HUES48 (cell line): ENCODE results near the gene HEMK1.

Experiments used
- H3K27ac ChIP-seq: one replicate; pipeline ENCODE4 v1.7.0; 2013; ENCODE audit warnings: low read depth, low read length, inconsistent platforms
- H3K27me3 ChIP-seq: 2 replicates; pipeline ENCODE4 v1.6.1; 2013; ENCODE audit warnings: mild to moderate bottlenecking, low read length; ENCODE audit not compliant: control insufficient read depth, insufficient read depth
- H3K36me3 ChIP-seq: 2 replicates; pipeline ENCODE4 v1.6.1; 2013; ENCODE audit warnings: low read length; ENCODE audit not compliant: control insufficient read depth, insufficient read depth
- H3K4me1 ChIP-seq: 2 replicates; pipeline ENCODE4 v1.6.1; 2013; ENCODE audit warnings: mild to moderate bottlenecking, low read length; ENCODE audit not compliant: control insufficient read depth, insufficient read depth
- H3K4me3 ChIP-seq: 2 replicates; pipeline ENCODE4 v1.5.1; 2013; ENCODE audit warnings: mild to moderate bottlenecking, low read depth, low read length
- H3K9ac ChIP-seq: 2 replicates; pipeline ENCODE4 v1.6.1; 2013; ENCODE audit warnings: mild to moderate bottlenecking, low read depth, low read length, moderate library complexity
- H3K9me3 ChIP-seq: 2 replicates; pipeline ENCODE4 v1.6.1; 2013; ENCODE audit warnings: low read length; ENCODE audit not compliant: control insufficient read depth, insufficient read depth

The HEMK1 gene

DNA sequence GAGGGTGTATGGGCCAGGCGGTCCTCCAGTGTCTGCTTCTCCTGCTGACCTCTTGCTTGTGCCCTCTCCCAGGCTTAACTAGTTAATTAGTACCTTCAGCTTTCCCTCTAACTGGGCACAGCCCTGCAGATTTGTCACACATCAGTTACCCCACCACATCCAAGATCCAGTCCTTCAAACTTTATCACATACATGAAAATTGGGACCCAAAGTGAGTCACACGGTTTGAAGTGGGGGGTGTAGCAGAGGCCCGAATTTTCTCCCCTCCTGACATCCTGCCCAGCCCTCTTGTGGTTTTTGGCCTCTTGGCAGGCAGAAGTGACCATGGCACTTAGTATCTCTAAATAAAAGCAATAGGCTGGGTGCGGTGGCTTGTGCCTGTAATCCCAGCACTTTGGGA, 51.5 kb downstream of the HEMK1 start:
- H3K4me1 ChIP-seq: peaks cover 29% of the 10 kb centered on the region
- no peaks in the 10 kb centered on the region for H3K27me3 ChIP-seq
- H3K36me3 ChIP-seq: peaks cover 8% of the 10 kb centered on the region; the same call in 1 of the 2 replicates
- H3K4me3 ChIP-seq: no peak overlapping the region
- no peaks in the 10 kb centered on the region for H3K9me3 ChIP-seq
- H3K9ac ChIP-seq: no peak overlapping the region
- H3K27ac ChIP-seq: no peak overlapping the region

DNA sequence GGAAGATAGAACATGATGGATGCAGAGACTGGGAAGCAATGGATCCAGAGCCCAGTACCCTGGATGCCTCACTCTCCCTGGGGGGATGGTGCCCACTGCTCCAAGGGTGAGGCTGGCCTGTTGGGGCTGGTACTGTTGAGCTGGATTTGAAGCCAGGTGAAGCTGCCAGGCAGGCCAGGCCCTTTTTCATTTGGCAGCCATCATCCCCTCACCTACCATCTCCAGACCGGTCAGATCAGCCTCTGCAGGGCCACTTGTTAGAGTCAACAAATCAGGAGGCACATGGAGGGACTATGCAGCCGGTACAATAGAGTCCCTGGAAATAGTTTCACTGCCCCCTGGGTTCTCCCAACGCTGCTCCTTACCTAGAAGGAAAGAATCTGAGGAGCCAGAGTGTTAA, 53.6 kb downstream of the HEMK1 start:
- H3K4me3 ChIP-seq: no peak overlapping the region

DNA sequence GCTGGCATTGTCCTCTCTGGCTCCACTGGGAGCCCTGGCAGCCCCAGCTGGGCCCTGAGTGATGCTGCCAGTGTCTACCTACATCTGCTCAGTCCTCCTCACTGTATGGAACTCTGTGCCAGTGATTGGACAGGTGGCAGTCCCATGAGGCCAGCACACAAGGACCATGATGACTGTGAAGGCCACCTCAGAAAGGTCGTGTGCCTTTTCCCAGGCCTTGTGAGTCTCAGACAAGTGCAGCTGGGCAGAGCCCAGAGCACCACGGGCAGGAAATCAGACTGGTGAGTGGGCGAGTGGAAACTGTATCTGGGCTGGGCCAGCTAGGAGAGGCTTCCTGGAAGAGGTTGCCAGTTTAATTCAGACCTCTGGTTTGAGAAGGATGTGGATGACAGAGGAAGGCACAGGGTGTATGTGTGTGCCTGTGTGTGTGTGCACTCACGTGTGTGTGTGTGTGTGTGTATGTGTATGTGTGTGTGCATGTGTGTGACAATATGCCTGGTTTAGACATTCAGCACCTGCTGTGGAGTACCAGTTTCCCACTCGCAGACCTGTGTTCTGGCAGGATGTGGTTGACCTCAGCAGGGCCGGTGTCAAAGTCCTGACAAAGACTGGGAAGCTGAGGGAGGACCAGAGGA, 54.6 kb downstream of the HEMK1 start:
- peaks cover 18% of the 10 kb centered on the region for H3K4me1 ChIP-seq
- H3K4me3 ChIP-seq: no peak overlapping the region
- no peaks in the 10 kb centered on the region for H3K9me3 ChIP-seq
- peaks cover 8% of the 10 kb centered on the region; the same call in 1 of the 2 replicates for H3K36me3 ChIP-seq
- no peak overlapping the region for H3K9ac ChIP-seq
- no peak overlapping the region for H3K27ac ChIP-seq
- H3K27me3 ChIP-seq: no peaks in the 10 kb centered on the region

More for the DNA sequence above, 53.6 kb downstream of the HEMK1 start:
- peaks cover 8% of the 10 kb centered on the region; the same call in 1 of the 2 replicates for H3K36me3 ChIP-seq
- H3K27ac ChIP-seq: no peak overlapping the region
- peaks cover 22% of the 10 kb centered on the region for H3K4me1 ChIP-seq
- H3K9ac ChIP-seq: no peak overlapping the region
- H3K9me3 ChIP-seq: no peaks in the 10 kb centered on the region
- H3K27me3 ChIP-seq: no peaks in the 10 kb centered on the region

DNA sequence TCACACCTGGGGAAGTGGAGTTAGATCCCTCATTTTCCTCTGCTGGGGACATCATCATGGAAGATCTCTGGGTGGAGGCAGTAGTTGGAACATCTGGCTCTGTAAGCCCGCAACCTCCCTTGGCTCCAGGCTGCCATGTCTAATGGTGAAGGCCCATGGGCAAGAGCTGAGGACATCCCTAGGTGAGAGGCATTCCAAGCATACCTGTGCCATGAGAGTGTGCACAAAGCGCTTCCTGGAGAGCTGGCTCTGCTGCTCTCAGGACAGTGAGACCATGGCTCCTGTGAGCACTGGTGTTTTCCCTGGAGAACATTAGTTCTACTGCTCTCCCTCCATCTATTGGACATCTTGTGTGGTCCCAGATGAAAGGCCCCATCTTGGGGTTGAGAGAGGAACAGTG, 55.3 kb downstream of the HEMK1 start:
- Histone ChIP-seq H3K9ac (no peak overlapping the region), H3K4me1 (peaks cover 18% of the 10 kb centered on the region)

DNA sequence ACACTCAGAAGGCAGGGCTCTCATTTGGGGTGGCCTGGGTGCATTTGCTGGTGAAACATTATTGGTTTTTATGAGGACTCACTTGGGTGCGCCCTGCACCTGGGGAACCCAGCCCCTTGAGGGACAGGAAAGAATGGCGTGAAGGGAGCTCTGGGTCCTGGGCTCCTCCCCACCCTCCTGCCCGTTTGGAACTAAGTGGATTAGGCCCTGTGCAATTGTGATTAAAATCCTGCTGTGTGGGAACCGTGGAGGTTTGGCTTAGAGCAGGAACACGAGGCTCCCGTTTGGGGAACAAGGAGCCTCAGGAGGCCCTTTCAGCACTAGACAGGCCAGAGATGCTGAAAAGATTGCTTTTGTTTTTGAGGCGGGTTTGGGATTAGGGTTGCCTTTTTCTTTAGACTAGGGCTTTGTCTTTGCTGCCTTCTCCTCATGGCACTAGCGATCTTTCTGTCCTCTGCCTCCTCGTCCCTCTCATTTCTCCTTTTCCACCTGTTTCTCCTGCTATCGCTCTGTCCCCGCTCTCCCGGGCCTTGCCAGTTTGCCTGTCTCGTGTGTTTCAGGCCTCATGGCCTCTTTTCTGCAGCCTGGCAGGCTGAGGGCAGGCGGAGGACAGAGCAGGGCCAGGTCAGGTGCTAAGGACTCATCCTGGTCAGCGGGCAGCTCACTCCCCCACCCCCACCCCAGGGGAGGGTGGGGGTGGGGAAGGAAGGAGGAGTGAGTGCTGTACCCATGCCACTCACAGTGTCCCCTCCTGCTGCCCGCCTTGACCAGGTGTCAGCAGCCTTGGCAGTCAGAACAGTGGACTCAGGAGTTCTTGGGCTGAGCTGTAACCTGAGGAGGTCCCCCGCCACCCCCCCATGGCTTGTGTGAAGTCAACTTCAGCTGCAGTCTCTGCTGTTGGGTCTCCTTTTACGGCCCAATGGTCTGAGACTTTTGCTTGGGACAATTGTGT, 56.2 kb downstream of the HEMK1 start:
- Histone ChIP-seq H3K9ac (no peak overlapping the region), H3K27me3 (no peaks in the 10 kb centered on the region), H3K9me3 (no peaks in the 10 kb centered on the region), H3K27ac (peak overlapping the region; percentile 73), H3K36me3 (no peaks in the 10 kb centered on the region), H3K4me1 (peaks cover 18% of the 10 kb centered on the region), H3K4me3 (no peak overlapping the region)

More for the DNA sequence above, 55.3 kb downstream of the HEMK1 start:
- Histone ChIP-seq H3K27ac (peak overlapping the region; percentile 73), H3K4me3 (no peak overlapping the region), H3K27me3 (no peaks in the 10 kb centered on the region), H3K9me3 (no peaks in the 10 kb centered on the region), H3K36me3 (peaks cover 6% of the 10 kb centered on the region; the same call in 1 of the 2 replicates)

DNA sequence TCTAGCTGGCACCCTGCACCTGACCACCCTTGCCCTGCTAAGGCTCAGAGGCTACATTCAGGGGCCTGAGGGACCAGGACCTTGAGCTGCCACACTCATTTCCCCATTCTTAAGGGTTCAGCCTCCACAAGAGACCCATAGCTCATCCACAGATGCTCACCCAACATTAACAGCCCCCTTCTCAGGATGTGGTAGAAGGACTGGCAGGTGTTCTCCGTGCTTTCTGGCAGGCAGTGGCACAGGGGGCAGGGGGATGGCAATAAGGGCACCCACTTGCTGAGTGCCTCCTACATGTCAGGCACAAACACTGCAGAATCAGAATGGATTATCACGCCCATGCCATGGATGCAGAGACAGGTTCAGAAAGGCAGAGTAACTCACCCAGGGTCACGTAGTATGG, 57.1 kb downstream of the HEMK1 start:
- H3K9me3 ChIP-seq: no peaks in the 10 kb centered on the region
- H3K27ac ChIP-seq: no peak overlapping the region
- H3K36me3 ChIP-seq: no peaks in the 10 kb centered on the region
- H3K27me3 ChIP-seq: no peaks in the 10 kb centered on the region
- peaks cover 18% of the 10 kb centered on the region for H3K4me1 ChIP-seq
- H3K4me3 ChIP-seq: no peak overlapping the region
- no peak overlapping the region for H3K9ac ChIP-seq

DNA sequence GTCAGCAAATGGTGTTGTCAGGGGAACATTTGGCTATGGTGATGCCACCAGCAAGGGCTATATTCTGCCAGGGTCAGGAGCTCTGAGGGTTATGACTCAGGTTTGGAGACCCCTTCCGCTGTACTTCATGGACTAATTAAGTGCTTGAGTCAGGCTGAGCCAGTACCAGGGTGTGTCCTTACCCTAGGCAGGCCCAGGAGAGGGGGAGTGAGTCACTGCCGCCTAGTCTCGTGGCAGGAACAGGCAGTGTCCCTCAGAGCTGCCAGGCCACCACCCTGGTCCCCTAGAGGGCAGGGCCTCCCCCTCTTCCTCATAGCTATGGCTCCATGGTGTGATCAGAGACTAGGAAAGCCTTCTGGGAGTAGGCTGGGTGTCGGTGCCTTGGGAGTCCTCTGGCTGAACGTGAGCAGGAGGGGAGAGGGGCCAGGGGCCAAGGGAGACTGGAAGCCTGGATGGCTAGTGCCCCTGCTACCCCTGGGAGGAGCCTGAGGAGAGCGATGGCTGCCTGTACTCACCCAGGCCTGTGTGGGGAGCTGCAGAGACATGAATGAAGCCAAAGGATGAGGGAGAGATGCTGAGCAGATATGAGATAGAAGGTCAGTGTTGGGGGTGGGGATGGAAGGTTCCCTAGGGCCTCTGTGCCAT, 58.2 kb downstream of the HEMK1 start:
- Histone ChIP-seq H3K4me3 (no peak overlapping the region), H3K36me3 (no peaks in the 10 kb centered on the region), H3K27me3 (no peaks in the 10 kb centered on the region), H3K4me1 (peaks cover 18% of the 10 kb centered on the region), H3K27ac (no peak overlapping the region), H3K9me3 (no peaks in the 10 kb centered on the region), H3K9ac (no peak overlapping the region)

DNA sequence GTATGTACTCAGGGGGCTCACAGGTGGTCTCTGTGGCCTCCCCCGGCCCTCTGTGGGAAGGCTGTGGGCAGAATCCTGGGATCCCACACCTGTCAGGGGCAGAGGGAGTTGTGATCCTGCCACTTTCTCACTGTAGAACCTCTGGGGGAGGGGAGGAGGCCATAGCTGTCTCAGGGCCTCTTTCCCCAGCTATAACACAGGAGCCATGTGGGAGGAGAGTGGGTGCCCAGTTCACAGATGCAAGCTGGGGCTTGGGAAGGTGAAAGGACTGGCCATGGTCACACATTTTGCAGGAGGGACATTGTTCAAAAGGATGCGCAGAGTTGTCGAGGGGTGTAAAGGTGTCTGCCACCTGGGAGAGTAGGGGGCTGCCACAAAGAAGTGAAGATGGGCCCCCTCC, 59.3 kb downstream of the HEMK1 start:
- Histone ChIP-seq H3K4me1 (peaks cover 18% of the 10 kb centered on the region), H3K27ac (no peak overlapping the region)

DNA sequence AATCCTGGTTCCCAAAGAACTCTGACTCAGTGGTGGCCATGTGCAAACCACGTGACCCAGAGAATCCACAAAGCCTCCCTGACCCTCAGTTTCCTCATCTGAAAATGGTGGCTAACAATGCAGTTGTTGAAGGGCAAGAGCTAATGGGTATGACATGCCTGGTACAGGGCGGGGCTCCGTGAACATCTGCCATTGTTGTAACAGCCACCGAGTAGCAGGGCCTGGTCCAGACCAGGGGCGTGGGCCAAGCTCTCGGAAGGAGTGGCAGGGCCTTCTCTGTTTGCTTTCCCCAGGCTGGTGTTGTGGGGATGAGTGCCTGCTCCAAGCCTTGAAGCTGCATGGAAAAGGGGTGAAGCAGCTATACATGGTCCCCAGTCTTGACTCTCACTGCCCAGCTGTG, 61.1 kb downstream of the HEMK1 start:
- Histone ChIP-seq H3K27ac (no peak overlapping the region), H3K27me3 (no peaks in the 10 kb centered on the region), H3K9me3 (no peaks in the 10 kb centered on the region), H3K4me1 (peaks cover 5% of the 10 kb centered on the region), H3K9ac (no peak overlapping the region), H3K36me3 (no peaks in the 10 kb centered on the region), H3K4me3 (no peak overlapping the region)

More for the DNA sequence above, 59.3 kb downstream of the HEMK1 start:
- H3K27me3 ChIP-seq: no peaks in the 10 kb centered on the region
- H3K9me3 ChIP-seq: no peaks in the 10 kb centered on the region
- no peak overlapping the region for H3K9ac ChIP-seq
- no peak overlapping the region for H3K4me3 ChIP-seq
- H3K36me3 ChIP-seq: no peaks in the 10 kb centered on the region

DNA sequence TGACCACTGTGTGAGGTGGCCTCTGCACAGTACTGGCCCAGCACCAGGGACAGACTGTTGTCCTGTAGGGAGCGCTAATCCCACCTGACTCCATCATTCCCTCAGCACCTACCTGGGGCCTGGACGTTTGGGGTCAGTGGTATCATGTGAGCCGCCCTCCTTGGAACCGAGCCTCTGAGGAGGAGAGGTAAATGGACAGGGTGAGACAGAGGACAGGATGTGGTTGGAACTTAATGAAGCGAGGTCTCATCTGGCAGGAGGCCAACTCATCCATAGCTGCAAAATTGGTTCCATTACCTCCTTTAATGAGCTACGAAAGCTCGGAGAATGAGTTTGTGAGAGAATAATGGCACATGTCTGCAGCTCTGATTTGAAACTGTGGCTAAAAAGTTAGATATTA, 61.6 kb downstream of the HEMK1 start:
- Histone ChIP-seq H3K9ac (no peak overlapping the region), H3K4me1 (peaks cover under 1% of the 10 kb centered on the region)

More for the DNA sequence above, 61.6 kb downstream of the HEMK1 start:
- no peak overlapping the region for H3K4me3 ChIP-seq
- H3K27ac ChIP-seq: no peak overlapping the region
- no peaks in the 10 kb centered on the region for H3K27me3 ChIP-seq
- no peaks in the 10 kb centered on the region for H3K9me3 ChIP-seq
- H3K36me3 ChIP-seq: no peaks in the 10 kb centered on the region
